NOMO-1 treated with DMSO at 0.1 percent for 48 hours (cell line): Measurements from ENCODE around the gene MPRIP.
"Not testable (repeated sequence)": the region's sequence is repeated elsewhere in the genome, so short reads cannot be mapped to it uniquely, and the experiment has no call there.

Experiments
- DNase-seq: peaks from one replicate; lab custom pipeline; 2025; ENCODE audit not compliant: unreplicated experiment; lab: John Stamatoyannopoulos, UW

The MPRIP gene

DNA sequence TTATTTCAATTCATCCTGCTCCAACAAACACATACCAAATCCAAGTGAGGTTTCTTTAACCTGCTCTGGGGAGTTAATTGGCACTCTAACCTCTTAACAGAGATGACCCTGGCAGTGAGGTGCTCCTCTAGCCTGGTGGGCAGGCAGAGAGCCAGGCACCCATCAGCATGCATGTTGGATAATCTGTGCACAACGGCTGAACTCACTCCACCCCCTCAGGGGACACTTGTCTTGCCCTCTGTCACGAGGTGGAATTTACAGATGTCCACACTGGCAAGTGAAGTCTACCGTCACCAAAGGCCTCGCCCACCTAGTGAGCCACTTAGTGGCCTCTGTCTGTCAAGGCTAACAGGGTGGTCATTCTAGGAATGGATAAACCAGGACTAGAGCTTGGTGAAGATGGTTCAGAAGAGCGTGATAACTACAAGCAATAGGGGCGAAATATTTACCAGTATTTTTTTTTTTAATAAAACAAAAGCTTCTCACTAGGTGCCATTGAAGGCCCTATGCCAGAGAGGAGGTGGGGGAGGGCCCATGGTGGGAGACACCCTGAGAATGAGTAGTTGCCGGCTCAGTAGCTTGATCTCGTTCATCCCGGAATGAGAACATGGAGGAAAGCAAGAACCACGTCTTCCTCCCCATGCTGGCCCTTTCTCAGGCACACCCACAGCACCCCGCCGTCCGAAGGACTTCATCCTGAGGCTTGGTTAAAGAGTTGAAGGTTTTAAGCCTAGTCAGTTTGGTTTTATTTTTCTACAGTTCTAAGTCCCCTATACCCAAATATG lies 138.7 kb downstream of the MPRIP start:
- DNase-seq, result no peak

DNA sequence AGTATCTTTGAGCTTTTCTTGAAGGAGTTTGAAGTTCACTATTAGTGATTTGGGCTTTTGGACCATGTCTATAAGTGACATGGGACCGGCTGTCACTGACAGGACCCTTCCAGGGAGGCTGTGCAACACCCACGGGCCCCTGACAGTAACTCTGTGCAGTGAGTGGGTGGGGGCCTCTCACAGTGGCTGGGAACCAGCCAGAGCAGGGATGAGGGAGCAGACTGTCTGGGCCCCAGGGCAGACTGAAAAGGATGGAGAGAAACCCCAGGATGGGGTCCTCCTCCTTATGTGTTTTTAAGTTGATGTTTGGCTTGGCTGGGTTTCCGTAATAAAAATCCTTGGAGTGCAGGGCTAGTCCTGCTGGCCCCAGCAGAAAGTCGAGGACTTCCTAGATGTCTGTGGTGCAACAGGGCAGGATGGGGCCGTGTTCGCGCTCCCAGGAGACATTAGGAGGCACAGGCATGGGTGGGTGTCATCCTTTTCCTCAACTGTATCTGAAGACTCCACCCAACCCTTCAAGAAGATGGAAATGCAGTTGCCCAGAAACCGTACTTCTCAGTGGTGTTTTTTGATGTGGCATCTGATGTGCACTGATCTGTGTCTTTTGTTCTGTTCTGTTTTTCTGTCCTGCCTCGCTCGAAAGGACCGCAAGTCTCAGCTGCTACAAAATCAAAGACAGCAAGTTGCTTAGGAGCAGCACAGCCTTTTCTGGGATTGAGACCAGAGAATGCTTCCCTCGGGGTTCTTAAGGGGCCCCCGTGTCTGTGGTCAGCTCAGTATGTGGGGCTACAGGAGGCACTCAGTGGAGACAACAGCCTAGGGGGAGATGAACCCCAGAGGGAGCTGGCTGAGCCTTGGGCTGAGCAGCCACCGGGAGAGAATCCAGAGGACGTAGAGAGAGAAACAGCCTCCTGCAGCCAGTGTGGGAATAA lies 139.7 kb downstream of the MPRIP start:
- no peak for DNase-seq

DNA sequence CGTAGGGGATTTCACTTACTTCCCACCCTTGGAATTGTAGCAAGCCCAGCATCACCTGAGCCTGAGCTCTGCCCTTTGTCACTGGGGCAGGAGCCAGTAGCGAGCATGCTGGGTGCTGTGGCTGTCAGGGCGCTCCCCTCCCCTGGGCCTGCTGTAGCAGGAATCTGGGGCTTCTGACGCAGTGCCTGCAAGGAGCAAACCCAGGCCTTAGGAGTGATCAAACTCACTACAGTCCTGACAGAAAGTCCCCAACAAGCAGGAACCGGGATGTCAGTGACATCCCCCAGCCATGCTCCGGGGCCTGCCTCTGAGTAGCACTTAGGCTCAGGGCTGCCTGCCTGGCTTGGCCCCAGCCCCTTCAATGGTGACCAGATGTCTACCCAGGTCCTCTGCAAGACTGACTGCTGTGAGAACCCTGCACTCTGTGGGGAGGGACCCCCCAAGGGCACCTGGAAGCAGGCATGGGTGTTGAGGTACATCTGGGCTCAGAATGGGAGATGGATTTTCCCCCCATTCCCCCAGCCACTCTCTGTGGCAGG lies 140.4 kb downstream of the MPRIP start:
- DNase-seq, result no peak

DNA sequence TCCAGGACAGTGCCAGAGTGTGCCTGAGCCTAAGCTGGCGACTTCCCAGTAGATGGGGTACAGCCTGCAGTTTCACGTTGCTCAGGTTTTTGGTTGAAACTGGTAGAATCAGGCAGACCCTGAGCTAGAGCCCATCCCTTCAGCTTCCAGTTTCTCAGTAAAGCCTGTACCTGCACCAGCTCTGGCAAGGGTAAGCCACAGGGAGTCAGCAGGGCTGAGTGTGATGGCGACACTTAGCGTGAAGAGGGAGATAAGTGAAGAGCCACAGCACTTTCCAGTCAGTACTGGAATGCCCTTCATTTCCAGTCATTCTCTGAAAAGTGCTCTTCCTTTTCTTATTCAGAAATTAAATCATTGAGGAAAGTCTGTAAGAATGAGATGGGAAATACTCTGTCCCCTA lies 141.5 kb downstream of the MPRIP start:
- no peak for DNase-seq

DNA sequence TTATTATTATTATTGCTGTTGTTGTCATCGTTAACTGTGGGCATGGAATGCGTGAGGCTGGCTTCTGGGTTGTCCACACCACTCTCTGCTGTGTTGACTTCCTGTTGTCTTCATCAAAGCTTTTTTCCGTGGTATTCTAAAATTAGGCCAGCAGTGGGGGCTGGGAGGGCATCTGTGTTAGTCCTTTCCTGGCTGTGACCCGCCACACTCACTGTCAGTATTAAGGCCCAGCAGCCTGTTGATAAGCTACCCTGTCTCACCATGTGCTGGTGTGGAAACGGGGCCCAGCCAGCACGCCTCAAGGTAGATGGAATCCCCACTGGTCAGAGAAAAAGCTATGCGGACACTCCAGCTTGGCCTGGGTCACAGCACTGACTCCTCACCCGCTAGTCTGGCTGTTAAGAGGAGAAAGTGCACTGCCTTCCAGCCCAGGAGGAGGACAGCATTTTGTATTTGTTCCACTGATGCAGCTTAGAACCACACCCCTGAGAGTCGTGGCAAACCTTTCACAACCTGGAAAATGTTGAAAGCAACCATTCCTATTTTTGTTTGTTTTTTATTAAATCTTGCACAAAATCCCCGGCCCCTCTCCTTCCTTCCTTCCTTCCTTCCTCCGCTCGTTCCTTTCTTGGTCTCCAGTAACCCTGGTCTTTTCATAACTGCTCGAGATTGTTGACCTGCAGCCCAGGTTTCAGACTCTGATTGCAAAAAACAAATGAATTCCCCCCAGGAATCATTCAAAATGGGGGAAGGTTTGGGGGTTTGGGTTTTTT lies 142.9 kb downstream of the MPRIP start:
- peak; percentile 0 for DNase-seq

DNA sequence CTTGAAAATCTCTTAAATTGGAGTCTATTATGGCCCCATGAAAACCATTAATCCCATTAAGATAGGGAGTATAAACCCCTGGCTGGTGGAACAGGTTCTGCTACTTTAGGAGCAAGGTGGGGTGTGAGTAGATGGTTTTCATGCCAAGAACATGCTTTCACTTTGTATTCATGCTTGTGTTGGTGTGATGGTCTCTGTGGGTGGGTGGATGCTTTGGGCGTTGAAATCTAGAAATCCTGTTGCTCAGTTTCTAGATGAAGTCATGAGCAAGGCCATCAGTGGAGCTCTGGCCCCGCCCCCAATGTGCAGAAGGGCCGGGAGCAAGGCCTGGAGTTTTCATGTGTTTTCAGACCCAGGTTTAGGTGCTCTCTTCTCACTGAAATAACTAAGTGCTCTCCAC lies 143.8 kb downstream of the MPRIP start:
- no peak for DNase-seq

DNA sequence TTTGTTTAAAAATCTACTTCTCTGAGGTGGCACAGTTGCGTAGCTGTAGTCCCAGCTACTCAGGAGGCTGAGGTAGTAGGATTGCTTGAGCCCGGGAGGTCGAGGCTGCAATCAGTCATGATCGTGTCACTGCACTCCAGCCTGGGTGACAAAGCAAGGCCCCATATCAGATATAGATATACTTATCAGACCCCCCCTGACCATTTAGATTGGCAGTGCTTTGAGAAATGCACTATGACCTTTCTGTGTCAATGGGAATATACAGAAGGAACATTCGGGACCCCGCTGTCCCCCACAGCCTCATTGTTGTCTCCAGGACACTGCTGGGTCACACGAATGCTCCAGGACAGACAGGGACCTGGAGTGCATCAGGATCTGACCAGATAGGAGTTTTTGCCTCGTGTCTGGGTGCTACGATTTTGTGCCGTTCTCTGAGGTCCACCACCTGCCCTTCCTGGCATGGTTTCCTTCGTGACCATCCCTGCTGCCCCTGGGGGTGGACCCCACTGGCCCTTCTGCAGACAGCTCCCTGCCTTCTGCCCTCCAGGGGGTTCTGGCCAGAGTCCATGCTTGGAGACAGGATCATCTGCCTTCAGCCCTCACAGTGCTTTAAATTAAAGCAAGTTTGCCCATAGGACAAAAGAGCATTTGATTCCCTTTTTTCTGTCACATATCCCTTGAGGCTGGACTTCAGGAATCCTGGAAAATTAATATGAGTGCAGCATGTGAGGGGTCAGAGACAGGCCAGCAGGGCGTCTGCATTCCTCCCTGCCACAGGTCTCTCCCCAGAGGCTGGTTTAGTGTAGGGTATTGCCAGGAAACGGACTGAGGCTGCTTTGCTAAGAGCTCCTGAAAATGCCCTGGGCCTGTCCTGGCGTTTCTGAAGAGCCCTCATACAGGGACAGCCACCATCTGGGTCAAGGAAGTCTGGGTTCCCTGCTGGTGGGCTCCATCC lies 144.6 kb downstream of the MPRIP start:
- no peak for DNase-seq

DNA sequence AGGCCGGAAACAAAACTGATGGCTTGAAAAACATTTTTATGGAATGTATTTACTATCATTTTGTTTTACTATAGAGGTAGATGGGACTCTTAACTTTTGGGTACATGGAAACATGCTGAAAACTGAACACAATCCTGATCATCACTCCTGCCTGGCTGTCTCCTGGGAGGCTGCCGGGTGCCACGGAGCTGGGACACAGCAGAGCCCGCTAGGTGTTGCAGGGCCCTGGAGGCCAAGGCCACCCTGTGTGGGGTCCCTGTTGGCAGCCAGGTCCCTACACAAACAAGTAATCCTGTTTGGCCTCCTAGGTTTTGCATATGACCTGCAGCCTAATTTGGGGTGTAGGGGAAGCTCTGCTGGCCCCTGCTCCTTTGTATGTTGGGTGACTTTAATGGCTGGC lies 146.3 kb downstream of the MPRIP start:
- DNase-seq, result no peak

DNA sequence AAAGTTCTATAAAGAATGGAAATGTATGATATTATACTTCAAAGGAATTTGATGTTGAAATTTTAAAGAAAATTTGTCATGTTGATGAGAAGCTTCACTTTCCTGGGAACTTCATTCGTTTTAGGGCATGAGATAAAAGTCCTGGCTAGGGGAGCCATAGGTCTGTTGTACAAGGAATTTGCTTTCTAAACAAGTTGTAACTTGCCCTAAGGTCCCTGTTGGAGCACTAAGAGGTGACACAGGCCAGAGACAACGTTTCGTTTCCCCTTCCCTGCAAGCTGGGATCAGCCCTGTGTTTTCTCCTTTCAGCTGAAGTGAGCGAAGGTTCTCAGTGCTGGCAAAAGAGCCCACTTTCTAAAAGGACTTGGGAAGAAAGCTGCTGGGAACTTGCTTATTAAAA lies 147.3 kb downstream of the MPRIP start:
- DNase-seq, result no peak

DNA sequence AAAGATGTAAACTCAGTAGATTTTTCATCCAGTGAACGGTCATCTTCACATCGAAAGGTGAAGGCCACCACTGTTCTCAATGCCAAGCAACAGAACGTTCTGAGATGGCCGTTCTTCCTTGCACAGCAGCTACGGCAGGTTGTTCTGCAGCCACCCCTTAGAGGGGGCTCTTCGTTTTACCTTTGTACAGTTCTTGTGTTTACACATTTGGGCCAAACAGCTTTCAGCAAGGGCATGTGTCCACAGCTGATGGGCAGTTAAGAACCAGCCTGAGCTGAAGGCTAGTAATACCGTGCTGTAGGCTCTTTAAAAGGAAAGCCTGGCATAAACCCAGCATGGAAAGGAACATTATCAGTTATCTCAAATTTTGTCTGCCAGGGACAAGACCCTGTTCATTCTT lies 147.9 kb downstream of the MPRIP start:
- DNase-seq, result no peak

DNA sequence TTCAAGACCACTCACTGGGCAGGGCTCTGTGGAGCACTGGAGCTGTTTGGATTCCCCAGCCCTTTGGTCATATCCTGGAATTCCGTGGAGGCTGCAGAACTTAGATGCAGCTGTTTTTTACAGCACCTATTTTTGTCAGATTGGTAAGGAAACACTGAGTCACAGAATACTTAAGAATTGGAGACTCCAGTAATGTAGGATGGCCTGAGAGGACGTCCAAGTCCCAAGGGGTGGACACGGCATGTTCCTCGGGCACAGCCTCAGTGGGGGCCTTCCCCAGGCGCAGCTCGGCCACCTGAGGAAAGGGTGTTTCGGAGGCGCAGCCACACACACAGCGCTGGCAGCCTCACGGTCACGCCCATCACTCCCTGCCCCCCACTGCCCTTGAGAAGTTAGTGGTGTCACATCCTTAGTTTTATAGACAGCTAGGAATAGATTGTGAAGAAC lies 149.1 kb downstream of the MPRIP start:
- no peak for DNase-seq

DNA sequence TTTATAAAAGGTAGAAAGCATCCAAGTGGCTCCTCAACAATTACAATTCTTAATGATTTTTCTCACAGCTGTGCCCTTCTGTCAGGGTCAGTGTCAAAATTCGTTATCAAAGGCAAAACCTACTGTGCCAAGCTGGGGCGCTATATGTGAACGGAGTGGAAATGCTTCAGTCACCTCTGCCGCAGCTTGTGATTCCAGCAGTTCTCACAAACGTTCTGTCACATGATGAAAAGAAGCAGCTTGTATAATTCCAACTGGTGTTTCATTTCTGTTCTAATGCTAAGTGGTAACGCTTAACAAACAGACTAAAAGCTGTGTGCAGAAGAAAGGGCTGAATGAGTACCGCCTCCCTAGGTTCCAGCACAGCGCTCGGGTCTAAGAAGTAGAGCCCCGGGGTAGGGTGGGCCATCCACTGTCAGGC lies 149.7 kb downstream of the MPRIP start:
- DNase-seq, result no peak

DNA sequence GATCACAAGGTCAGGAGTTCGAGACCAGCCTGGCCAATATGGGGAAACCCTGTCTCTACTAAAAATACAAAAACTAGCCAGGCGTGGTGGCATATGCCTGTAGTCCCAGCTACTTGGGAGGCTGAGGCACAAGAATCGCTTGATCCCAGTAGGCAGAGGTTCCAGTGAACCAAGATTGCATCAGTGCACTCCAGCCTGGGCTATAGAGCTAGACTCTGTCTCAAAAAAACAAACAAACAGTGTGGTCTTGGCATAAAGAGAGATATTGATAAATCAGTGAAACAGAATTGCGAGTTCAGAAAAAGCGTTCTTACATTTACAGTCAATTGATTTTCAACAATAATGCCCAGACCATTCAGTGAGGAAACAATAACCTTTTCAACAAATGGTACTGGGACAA lies 153.2 kb downstream of the MPRIP start:
- not testable (repeated sequence) for DNase-seq

DNA sequence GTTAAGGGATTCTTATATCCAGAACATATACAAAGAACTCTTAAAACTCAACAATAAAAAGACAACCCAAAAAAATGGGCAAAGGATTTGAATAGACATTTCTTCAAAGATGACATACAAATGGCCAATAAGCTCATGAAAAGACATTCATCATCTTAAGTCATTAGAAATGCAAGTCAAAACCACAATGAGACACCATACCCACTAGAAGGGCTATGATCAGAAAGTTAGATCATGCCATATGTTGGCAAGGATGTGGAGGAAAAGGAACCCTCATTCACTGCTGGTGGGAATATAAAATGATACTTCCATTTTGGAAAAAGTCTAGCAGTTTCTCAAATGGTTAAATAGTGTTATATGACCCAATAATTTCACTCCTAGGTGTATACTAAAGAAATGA lies 154.5 kb downstream of the MPRIP start:
- no peak for DNase-seq

DNA sequence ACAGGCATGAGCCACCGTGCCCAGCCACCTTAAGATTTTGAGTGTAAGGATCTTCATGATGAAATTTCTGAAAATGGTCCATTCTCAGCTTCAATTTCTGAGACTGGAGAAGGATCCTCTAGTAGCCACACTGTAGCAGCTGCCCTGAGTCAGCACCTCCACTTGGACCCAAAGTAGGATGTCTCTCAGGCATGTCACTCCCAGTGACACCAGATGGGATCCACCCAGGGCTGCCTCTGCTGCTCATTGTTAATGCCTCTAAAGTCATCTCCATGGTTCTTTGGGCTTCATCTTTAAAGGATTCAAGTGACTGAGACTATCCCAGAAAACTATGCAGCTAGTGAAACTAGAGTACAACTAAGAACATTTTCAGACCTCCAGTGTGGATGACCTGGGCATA lies 156.0 kb downstream of the MPRIP start:
- DNase-seq, result no peak

DNA sequence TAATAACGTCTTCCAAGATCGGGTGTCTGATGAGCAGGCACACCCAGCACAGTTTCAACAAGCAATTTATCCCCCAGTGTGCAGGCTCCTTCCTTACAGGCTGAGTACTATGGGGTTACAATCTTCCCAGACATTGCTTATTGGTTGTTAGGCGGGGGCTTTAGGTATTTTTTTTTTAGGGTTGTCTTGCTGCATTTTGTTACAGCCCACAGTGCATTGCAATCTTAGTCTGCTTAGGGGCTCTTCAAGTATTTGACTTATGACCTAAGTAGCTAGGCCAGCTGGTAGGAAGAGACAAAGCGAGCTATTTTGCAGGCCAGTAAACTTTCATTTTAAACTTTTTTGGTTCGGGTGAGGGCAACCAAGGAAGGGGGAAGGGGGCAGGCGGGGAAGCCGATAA lies 158.1 kb downstream of the MPRIP start:
- DNase-seq, result no peak

DNA sequence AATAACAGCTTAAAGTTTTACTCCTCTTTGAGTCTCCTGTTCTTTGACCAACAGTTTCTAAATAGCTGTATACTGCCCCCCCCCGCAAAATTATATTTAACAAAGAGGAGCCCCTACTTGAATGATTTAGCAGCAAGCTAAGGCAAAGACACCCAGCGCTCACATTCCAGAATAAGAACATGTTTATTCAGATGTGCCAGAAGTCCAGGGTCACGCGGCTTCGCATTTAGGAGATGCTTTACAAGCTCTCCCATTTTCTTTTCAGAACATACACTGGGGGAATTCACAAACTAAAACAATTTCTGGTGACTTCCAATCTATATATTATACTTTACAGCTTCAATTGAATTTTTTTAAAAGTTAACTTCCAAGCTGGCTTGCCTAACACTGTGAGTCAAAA lies 158.6 kb downstream of the MPRIP start:
- DNase-seq, result no peak

DNA sequence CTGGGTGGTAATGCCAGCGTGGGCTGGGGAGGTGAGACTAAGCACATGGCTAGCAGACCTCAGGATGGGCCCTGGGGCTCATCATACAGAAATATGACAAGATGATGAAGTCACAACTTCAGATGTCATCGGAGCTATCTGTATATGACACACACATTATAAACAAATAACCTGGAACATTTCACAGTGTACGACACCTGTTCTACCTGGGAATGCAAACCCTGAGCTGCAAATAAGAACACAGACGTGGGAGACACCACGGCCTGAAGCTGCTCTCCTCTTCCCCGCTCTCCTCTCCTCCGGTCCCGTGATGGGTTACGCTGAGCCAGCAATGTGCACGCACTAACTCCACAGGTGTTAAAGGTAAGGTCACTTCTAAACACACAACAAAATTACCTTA lies 159.0 kb downstream of the MPRIP start:
- DNase-seq, result no peak

DNA sequence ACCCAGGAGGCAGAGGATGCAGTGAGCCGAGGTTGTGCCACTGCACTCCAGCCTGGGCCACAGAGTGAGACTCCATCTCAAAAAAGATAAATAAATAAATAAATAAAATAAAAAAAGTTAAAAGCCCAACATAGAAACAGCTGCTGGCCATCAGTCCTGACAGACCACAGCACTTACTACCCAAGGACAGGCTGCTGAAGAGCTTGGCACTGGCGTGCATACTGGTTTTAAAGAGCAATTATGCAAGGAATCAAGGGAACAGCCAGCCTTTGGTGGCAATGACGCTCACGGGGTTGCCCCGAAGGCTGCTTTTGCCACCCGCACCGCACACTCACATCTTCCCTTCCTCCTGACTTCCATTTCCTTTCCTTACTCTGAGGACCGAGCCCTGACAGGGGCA lies 159.7 kb downstream of the MPRIP start:
- DNase-seq, result no peak

DNA sequence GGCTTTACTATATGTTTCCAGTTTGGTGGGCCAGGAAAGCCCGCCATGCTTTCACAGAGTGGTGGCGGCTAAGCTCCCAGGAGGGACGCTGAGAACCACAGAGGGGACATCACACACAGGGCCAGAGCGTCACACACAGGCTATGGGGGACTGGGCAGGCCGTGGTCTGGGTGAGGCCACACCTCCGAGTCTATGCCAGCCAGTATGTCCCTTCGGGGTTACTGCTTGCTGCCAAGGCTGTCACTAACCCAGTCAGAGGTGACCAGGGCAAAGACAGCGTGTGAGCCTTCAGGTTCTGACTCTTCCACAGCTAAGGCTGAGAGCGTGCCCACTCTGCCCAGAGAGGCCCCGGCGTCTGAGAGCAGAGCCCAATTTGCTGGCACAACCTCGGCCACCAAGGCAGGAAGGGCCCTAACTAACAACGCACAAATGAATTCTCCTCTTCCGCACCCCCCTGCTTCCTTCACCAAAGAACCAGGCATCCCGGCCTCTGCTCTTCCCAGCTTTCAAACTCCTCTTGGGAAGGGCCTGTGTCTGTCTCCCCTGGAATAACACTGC lies 161.0 kb downstream of the MPRIP start:
- DNase-seq, result no peak
